COLO668 (cell line): ENCODE results near the gene RPS19.

ENCODE experiments used
- DNase-seq: peaks from one replicate; lab custom pipeline; 2025; ENCODE audit not compliant: unreplicated experiment; lab: John Stamatoyannopoulos, UW

Gene RPS19

GRCh38 chr19:41897181-41897580 lies 37.1 kb downstream of the RPS19 start:
- no peak for DNase-seq

- no peak for DNase-seq
Observed at GRCh38 chr19:41897820-41898219, 37.8 kb downstream of the RPS19 start.

- no peak for DNase-seq
Observed at GRCh38 chr19:41898235-41898634, 38.2 kb downstream of the RPS19 start.

GRCh38 chr19:41901707-41902360 lies 41.8 kb downstream of the RPS19 start:
- DNase-seq: no peak

- no peak for DNase-seq
Observed at GRCh38 chr19:41902594-41902993, 42.5 kb downstream of the RPS19 start.

- DNase-seq: no peak
Observed at GRCh38 chr19:41903193-41903953, 43.3 kb downstream of the RPS19 start.

- DNase-seq: peak; percentile 87
Observed at GRCh38 chr19:41904118-41904870, 44.2 kb downstream of the RPS19 start.

GRCh38 chr19:41905273-41906002 lies 45.4 kb downstream of the RPS19 start:
- no peak for DNase-seq

GRCh38 chr19:41906271-41906670 lies 46.2 kb downstream of the RPS19 start:
- DNase-seq: no peak

GRCh38 chr19:41906916-41907680 lies 47.0 kb downstream of the RPS19 start:
- DNase-seq: no peak

- DNase-seq: no peak
Observed at GRCh38 chr19:41907994-41908615, 48.0 kb downstream of the RPS19 start.

- no peak for DNase-seq
Observed at GRCh38 chr19:41908724-41909464, 48.8 kb downstream of the RPS19 start.

GRCh38 chr19:41909706-41910105 lies 49.7 kb downstream of the RPS19 start:
- no peak for DNase-seq

GRCh38 chr19:41910240-41910991 lies 50.4 kb downstream of the RPS19 start:
- DNase-seq: no peak

- no peak for DNase-seq
Observed at GRCh38 chr19:41910992-41911888, 51.2 kb downstream of the RPS19 start.

- no peak for DNase-seq
Observed at GRCh38 chr19:41911889-41912731, 52.1 kb downstream of the RPS19 start.
